Activated naive CD4-positive, alpha-beta T cell treated with anti-CD3 and anti-CD28 coated beads, Interleukin-2, amount 10 ng/mL, durations not matched to agents 7 days and 5 days (primary cell): Measurements from ENCODE around the gene MT1HL1.

Experiments used
- CTCF ChIA-PET: fragments of 350-600 bp; sonication (Branson Sonifier 250); formaldehyde crosslinking; loops from one replicate; lab custom pipeline; 2021; ENCODE audit warnings: antibody characterized with exemption; lab: Charles Lee
- DNase-seq: peaks from one replicate; pipeline ENCODE4 v3.0.0-alpha.2; 2020
- H3K27ac Mint-ChIP-seq: one replicate; pipeline ENCODE4 v1.8.0; 2021; ENCODE audit warnings: mild to moderate bottlenecking, moderate library complexity, mixed read lengths
- H3K27me3 Mint-ChIP-seq: one replicate; pipeline ENCODE4 v1.8.0; 2021; ENCODE audit warnings: mild to moderate bottlenecking, mixed read lengths
- H3K36me3 Mint-ChIP-seq: one replicate; pipeline ENCODE4 v1.8.0; 2021; ENCODE audit warnings: mixed read lengths
- H3K4me1 Mint-ChIP-seq: one replicate; pipeline ENCODE4 v1.8.0; 2021; ENCODE audit warnings: mixed read lengths
- H3K4me3 Mint-ChIP-seq: one replicate; pipeline ENCODE4 v1.8.0; 2021; ENCODE audit warnings: mild to moderate bottlenecking, moderate library complexity, mixed read lengths
- H3K9me3 Mint-ChIP-seq: one replicate; pipeline ENCODE4 v1.8.0; 2021; ENCODE audit warnings: mixed read lengths

The MT1HL1 gene

GRCh38 chr1:237033061-237033460 lies 28.8 kb upstream of the MT1HL1 start:
- Mint-ChIP-seq H3K4me1 (no peaks in the 10 kb centered on the region), H3K4me3 (no peak overlapping the region), H3K27me3 (no peaks in the 10 kb centered on the region), H3K9me3 (no peaks in the 10 kb centered on the region), H3K27ac (no peak overlapping the region), H3K36me3 (no peaks in the 10 kb centered on the region)
- CTCF ChIA-PET, result no interaction called here
- DNase-seq, result no peak

DNA sequence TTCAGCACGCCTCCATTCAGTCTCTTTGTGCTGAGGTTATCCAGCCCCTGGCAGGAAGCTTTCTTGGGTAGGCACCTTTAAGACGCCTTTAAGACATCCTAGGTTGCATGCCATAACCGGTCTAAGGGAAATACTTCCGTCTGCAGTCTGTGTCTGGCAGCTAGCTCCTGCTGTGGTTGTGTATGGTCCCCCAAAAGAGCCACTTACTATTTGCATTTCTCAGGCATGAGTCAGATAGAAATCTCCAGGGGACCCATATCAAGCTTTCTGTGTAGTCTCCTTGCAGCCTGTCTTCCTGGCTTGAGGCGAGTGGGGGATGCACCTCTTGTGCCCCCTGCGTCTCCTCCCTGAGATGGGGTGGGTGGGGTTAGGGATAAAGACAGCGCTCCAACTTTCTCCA lies 27.8 kb upstream of the MT1HL1 start:
- CTCF ChIA-PET, result no interaction called here
- no peaks in the 10 kb centered on the region for H3K9me3 Mint-ChIP-seq
- H3K4me1 Mint-ChIP-seq, result no peaks in the 10 kb centered on the region
- no peak overlapping the region for H3K4me3 Mint-ChIP-seq
- no peak overlapping the region for H3K27ac Mint-ChIP-seq
- H3K36me3 Mint-ChIP-seq, result no peaks in the 10 kb centered on the region
- no peaks in the 10 kb centered on the region for H3K27me3 Mint-ChIP-seq
- no peak for DNase-seq

GRCh38 chr1:237031480-237031879 lies 27.2 kb upstream of the MT1HL1 start:
- no peak overlapping the region for H3K27ac Mint-ChIP-seq
- DNase-seq, result no peak
- H3K36me3 Mint-ChIP-seq, result no peaks in the 10 kb centered on the region
- H3K4me1 Mint-ChIP-seq, result no peaks in the 10 kb centered on the region
- CTCF ChIA-PET, result no interaction called here
- H3K9me3 Mint-ChIP-seq, result no peaks in the 10 kb centered on the region
- H3K27me3 Mint-ChIP-seq, result no peaks in the 10 kb centered on the region
- H3K4me3 Mint-ChIP-seq, result no peak overlapping the region

DNA sequence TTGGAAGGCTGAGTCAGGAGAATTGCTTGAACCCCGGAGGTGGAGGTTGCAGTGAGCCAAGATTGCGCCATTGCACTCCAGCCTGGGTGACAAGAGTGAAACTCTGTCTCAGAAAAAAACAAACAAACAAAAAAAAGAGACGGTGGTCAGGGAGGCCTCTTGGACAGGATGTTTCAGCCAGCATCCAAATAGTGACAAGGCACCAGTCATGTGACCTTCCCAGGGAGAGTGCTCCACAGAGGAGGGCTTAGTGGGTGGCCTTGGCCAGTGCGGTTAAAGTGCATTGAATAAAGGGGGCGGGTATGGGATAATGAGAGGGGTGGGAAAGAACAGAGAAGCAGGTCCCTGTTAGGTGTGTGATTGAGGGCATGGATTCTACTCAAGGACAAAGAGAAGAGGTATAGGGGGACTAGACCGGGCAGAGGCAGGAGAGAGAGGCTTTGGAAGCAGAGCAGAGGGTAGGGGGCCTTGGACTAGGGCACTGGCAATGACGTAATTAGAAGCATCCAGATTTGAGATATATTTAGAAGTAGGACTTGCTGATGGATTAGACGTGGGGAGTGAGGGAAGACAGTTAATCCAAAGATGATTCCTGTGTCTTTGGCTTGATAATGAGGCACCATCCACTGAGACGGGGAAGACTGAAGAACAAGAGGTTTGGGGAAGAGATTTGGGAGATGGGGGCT lies 25.8 kb upstream of the MT1HL1 start:
- no peak overlapping the region for H3K27ac Mint-ChIP-seq
- H3K4me3 Mint-ChIP-seq, result no peak overlapping the region
- H3K36me3 Mint-ChIP-seq, result no peaks in the 10 kb centered on the region
- H3K4me1 Mint-ChIP-seq, result no peaks in the 10 kb centered on the region
- no peak for DNase-seq
- H3K27me3 Mint-ChIP-seq, result no peaks in the 10 kb centered on the region
- peaks cover 3% of the 10 kb centered on the region for H3K9me3 Mint-ChIP-seq
- CTCF ChIA-PET, result no interaction called here

- H3K27me3 Mint-ChIP-seq, result no peaks in the 10 kb centered on the region
- H3K4me3 Mint-ChIP-seq, result no peak overlapping the region
- no peak overlapping the region for H3K27ac Mint-ChIP-seq
- CTCF ChIA-PET, result no interaction called here
- H3K36me3 Mint-ChIP-seq, result no peaks in the 10 kb centered on the region
- no peak for DNase-seq
- H3K9me3 Mint-ChIP-seq, result peaks cover 3% of the 10 kb centered on the region
- H3K4me1 Mint-ChIP-seq, result no peaks in the 10 kb centered on the region
Observed at GRCh38 chr1:237029240-237029639, 25.0 kb upstream of the MT1HL1 start.

GRCh38 chr1:237025358-237026074 lies 21.3 kb upstream of the MT1HL1 start:
- Mint-ChIP-seq H3K27me3 (no peaks in the 10 kb centered on the region), H3K27ac (no peak overlapping the region), H3K9me3 (peaks cover 3% of the 10 kb centered on the region), H3K4me3 (no peak overlapping the region), H3K36me3 (no peaks in the 10 kb centered on the region), H3K4me1 (no peaks in the 10 kb centered on the region)
- no peak for DNase-seq
- CTCF ChIA-PET, result no interaction called here

- no peaks in the 10 kb centered on the region for H3K36me3 Mint-ChIP-seq
- no peaks in the 10 kb centered on the region for H3K4me1 Mint-ChIP-seq
- H3K27me3 Mint-ChIP-seq, result peaks cover 4% of the 10 kb centered on the region
- no peak overlapping the region for H3K27ac Mint-ChIP-seq
- no peak overlapping the region for H3K4me3 Mint-ChIP-seq
- CTCF ChIA-PET, result no interaction called here
- H3K9me3 Mint-ChIP-seq, result no peaks in the 10 kb centered on the region
- DNase-seq, result no peak
Observed at GRCh38 chr1:237018896-237019295, 14.7 kb upstream of the MT1HL1 start.

GRCh38 chr1:237016626-237017025 lies 12.4 kb upstream of the MT1HL1 start:
- no peak overlapping the region for H3K27ac Mint-ChIP-seq
- CTCF ChIA-PET, result interaction anchor here (0.5 kb wide), 1 partner anchor 134 kb away, joined by 3 read pairs; no protein-coding TSS in a partner anchor
- no peak overlapping the region for H3K4me3 Mint-ChIP-seq
- no peaks in the 10 kb centered on the region for H3K4me1 Mint-ChIP-seq
- no peaks in the 10 kb centered on the region for H3K36me3 Mint-ChIP-seq
- peaks cover 4% of the 10 kb centered on the region for H3K27me3 Mint-ChIP-seq
- DNase-seq, result no peak
- H3K9me3 Mint-ChIP-seq, result no peaks in the 10 kb centered on the region

- Mint-ChIP-seq H3K4me3 (no peak overlapping the region), H3K36me3 (no peaks in the 10 kb centered on the region), H3K9me3 (no peaks in the 10 kb centered on the region), H3K27me3 (peaks cover 4% of the 10 kb centered on the region), H3K27ac (no peak overlapping the region), H3K4me1 (no peaks in the 10 kb centered on the region)
- DNase-seq, result no peak
- CTCF ChIA-PET, result no interaction called here
Observed at GRCh38 chr1:237013608-237014007, 9.4 kb upstream of the MT1HL1 start.

GRCh38 chr1:237012788-237013383 lies 8.6 kb upstream of the MT1HL1 start:
- no peaks in the 10 kb centered on the region for H3K36me3 Mint-ChIP-seq
- H3K4me1 Mint-ChIP-seq, result no peaks in the 10 kb centered on the region
- DNase-seq, result no peak
- no peaks in the 10 kb centered on the region for H3K9me3 Mint-ChIP-seq
- no peak overlapping the region for H3K27ac Mint-ChIP-seq
- H3K27me3 Mint-ChIP-seq, result peaks cover 2% of the 10 kb centered on the region
- CTCF ChIA-PET, result no interaction called here
- no peak overlapping the region for H3K4me3 Mint-ChIP-seq

- CTCF ChIA-PET, result no interaction called here
- Mint-ChIP-seq H3K27me3 (no peaks in the 10 kb centered on the region), H3K36me3 (no peaks in the 10 kb centered on the region), H3K9me3 (no peaks in the 10 kb centered on the region), H3K27ac (no peak overlapping the region), H3K4me3 (no peak overlapping the region), H3K4me1 (no peaks in the 10 kb centered on the region)
- no peak for DNase-seq
Observed at GRCh38 chr1:237012361-237012760, 8.1 kb upstream of the MT1HL1 start.

GRCh38 chr1:237011432-237011831 lies 7.2 kb upstream of the MT1HL1 start:
- H3K4me1 Mint-ChIP-seq, result no peaks in the 10 kb centered on the region
- CTCF ChIA-PET, result no interaction called here
- no peaks in the 10 kb centered on the region for H3K27me3 Mint-ChIP-seq
- no peak for DNase-seq
- H3K4me3 Mint-ChIP-seq, result no peak overlapping the region
- H3K36me3 Mint-ChIP-seq, result no peaks in the 10 kb centered on the region
- no peaks in the 10 kb centered on the region for H3K9me3 Mint-ChIP-seq
- H3K27ac Mint-ChIP-seq, result no peak overlapping the region

- H3K36me3 Mint-ChIP-seq, result no peaks in the 10 kb centered on the region
- H3K27me3 Mint-ChIP-seq, result no peaks in the 10 kb centered on the region
- no peak for DNase-seq
- CTCF ChIA-PET, result no interaction called here
- no peaks in the 10 kb centered on the region for H3K4me1 Mint-ChIP-seq
- H3K27ac Mint-ChIP-seq, result no peak overlapping the region
- no peak overlapping the region for H3K4me3 Mint-ChIP-seq
- no peaks in the 10 kb centered on the region for H3K9me3 Mint-ChIP-seq
Observed at GRCh38 chr1:237009611-237010010, 5.4 kb upstream of the MT1HL1 start.

DNA sequence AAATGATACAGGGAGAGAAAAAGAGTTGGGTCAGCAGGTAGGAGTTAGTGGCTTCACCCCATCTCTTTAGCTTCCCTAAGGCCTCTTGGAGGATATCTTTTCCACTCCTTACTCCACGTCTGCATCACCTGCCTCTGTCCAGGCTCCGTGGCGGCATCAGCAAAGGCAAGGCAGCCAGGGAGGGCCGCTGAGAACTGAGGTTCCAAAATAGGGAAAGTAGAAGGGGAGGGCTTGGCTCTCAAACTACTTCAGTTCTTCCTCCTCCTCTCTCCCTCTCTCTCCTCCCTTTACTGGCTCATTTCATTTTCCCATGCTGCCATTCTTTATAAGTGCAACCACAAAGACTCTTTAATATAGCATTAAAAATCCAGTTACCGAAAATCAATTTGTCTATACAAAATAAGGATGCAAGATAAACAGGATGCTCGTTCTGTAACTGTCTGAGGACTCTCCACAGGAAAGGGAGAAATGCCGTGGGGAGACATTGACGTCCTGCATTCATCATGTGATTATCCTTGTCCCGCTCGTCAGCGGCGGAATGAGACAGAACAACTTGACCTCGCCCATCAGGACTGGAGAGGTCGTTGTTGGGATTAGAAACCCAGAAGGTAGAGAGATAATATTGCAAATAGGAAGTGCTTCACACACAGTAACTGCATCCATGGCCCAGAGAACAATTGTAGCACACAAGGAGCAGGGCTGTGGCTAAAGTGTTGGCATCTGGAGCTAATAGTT lies 3.1 kb upstream of the MT1HL1 start:
- Mint-ChIP-seq H3K27me3 (no peaks in the 10 kb centered on the region), H3K36me3 (no peaks in the 10 kb centered on the region), H3K4me3 (no peak overlapping the region), H3K9me3 (no peaks in the 10 kb centered on the region), H3K4me1 (no peaks in the 10 kb centered on the region), H3K27ac (no peak overlapping the region)
- CTCF ChIA-PET, result interaction anchor here (0.6 kb wide), 1 partner anchor 248 kb away, joined by 3 read pairs; no protein-coding TSS in a partner anchor
- DNase-seq, result no peak
